OCI-LY1 (cell line): ENCODE measurements around the gene GFPT2.

ENCODE experiments used
- H2AFZ ChIP-seq: fragments of 200-600 bp; sonication (generic), shearing (Covaris generic); 2 replicates; pipeline ENCODE4 v1.6.0; 2014; ENCODE audit warnings: antibody characterized with exemption, mild to moderate bottlenecking, low read length
- H3F3A ChIP-seq: fragments of 200-600 bp; sonication (generic), shearing (Covaris generic); 2 replicates; pipeline ENCODE4 v1.6.0; 2014; ENCODE audit warnings: mild to moderate bottlenecking, antibody characterized with exemption, low read length, moderate library complexity; ENCODE audit not compliant: insufficient read depth
- H3K27ac ChIP-seq: fragments of 200-600 bp; sonication (generic); 2 replicates; pipeline ENCODE4 v1.5.1; 2014; ENCODE audit warnings: low read length, mixed run types, mild to moderate bottlenecking, low read depth; ENCODE audit not compliant: poor library complexity, severe bottlenecking
- H3K27me3 ChIP-seq: fragments of 200-600 bp; sonication (generic); 2 replicates; pipeline ENCODE4 v1.6.0; 2014; ENCODE audit warnings: antibody characterized with exemption, mild to moderate bottlenecking, low read length, moderate library complexity; ENCODE audit not compliant: insufficient read depth
- H3K36me3 ChIP-seq: fragments of 200-600 bp; sonication (generic); 2 replicates; pipeline ENCODE4 v1.6.1; 2014; ENCODE audit warnings: mild to moderate bottlenecking, antibody characterized with exemption, low read length, moderate library complexity, mixed read lengths; ENCODE audit not compliant: insufficient read depth
- H3K4me1 ChIP-seq: fragments of 200-600 bp; sonication (generic); 2 replicates; pipeline ENCODE4 v1.5.1; 2014; ENCODE audit warnings: mild to moderate bottlenecking, low read length, moderate library complexity; ENCODE audit not compliant: insufficient read depth, severe bottlenecking
- H3K4me2 ChIP-seq: fragments of 200-600 bp; sonication (generic), shearing (Covaris generic); 2 replicates; pipeline ENCODE4 v1.6.1; 2014; ENCODE audit warnings: low read length
- H3K4me3 ChIP-seq: fragments of 200-600 bp; sonication (generic); 2 replicates; pipeline ENCODE4 v1.5.1; 2014; ENCODE audit warnings: low read length, low read depth, mild to moderate bottlenecking, mixed read lengths; ENCODE audit not compliant: poor library complexity, severe bottlenecking
- H3K79me2 ChIP-seq: fragments of 200-600 bp; shearing (Covaris generic); 2 replicates; pipeline ENCODE4 v1.6.1; 2016; ENCODE audit warnings: mixed run types, low read length, mixed read lengths; ENCODE audit not compliant: insufficient read depth
- H3K9ac ChIP-seq: fragments of 200-600 bp; sonication (generic), shearing (Covaris generic); 2 replicates; pipeline ENCODE4 v1.6.1; 2014; ENCODE audit warnings: mild to moderate bottlenecking, low read length, mixed read lengths
- H3K9me2 ChIP-seq: fragments of 200-600 bp; sonication (generic), shearing (Covaris generic); 2 replicates; pipeline ENCODE4 v1.6.1; 2014; ENCODE audit warnings: low read depth, mild to moderate bottlenecking, low read length, mixed read lengths
- H3K9me3 ChIP-seq: fragments of 200-600 bp; shearing (Covaris generic); 2 replicates; pipeline ENCODE4 v1.6.1; 2014; ENCODE audit warnings: low read length, mixed read lengths
- H4K20me1 ChIP-seq: fragments of 200-600 bp; sonication (generic), shearing (Covaris generic); 2 replicates; pipeline ENCODE4 v1.6.0; 2016; ENCODE audit warnings: mild to moderate bottlenecking, low read length; ENCODE audit not compliant: insufficient read depth
- CTCF ChIP-seq: fragments of 200-600 bp; sonication (generic), shearing (Covaris generic); IDR thresholded peaks from 2 replicates; pipeline ENCODE4 v1.5.1; 2017; ENCODE audit warnings: mild to moderate bottlenecking, antibody characterized with exemption, low read length, moderate library complexity, mixed read lengths
- EZH2 ChIP-seq: fragments of 200-600 bp; sonication (generic), shearing (Covaris generic); IDR thresholded peaks from 2 replicates; pipeline ENCODE4 v1.8.0; 2017; ENCODE audit warnings: borderline replicate concordance, mixed run types, mild to moderate bottlenecking, antibody characterized with exemption, low read length, moderate library complexity, mixed read lengths

GFPT2 gene

GRCh38 chr5:180323160-180323559 is 30.0 kb downstream of the GFPT2 start:
- Histone ChIP-seq H3K9ac (no peak overlapping the region), H3K79me2 (no peaks in the 10 kb centered on the region), H3F3A (no peaks in the 10 kb centered on the region), H3K4me2 (no peak overlapping the region), H3K27ac (no peak overlapping the region), H4K20me1 (no peaks in the 10 kb centered on the region), H2AFZ (no peak overlapping the region), H3K4me3 (no peak overlapping the region), H3K9me2 (no peaks in the 10 kb centered on the region), H3K36me3 (no peaks in the 10 kb centered on the region), H3K9me3 (no peaks in the 10 kb centered on the region), H3K27me3 (no peaks in the 10 kb centered on the region), H3K4me1 (peaks cover under 1% of the 10 kb centered on the region)
- TF ChIP-seq EZH2 (no peak), CTCF (no peak)

- Histone ChIP-seq H2AFZ (no peak overlapping the region), H3K27ac (no peak overlapping the region), H3F3A (no peaks in the 10 kb centered on the region), H4K20me1 (no peaks in the 10 kb centered on the region), H3K27me3 (no peaks in the 10 kb centered on the region), H3K36me3 (no peaks in the 10 kb centered on the region), H3K79me2 (no peaks in the 10 kb centered on the region), H3K9me3 (no peaks in the 10 kb centered on the region), H3K4me3 (no peak overlapping the region), H3K4me1 (no peaks in the 10 kb centered on the region), H3K4me2 (no peak overlapping the region), H3K9ac (no peak overlapping the region), H3K9me2 (no peaks in the 10 kb centered on the region)
- TF ChIP-seq EZH2 (no peak), CTCF (no peak)
Observed at GRCh38 chr5:180318456-180319089, 34.6 kb downstream of the GFPT2 start.

GRCh38 chr5:180316586-180316985 is 36.5 kb downstream of the GFPT2 start:
- H3K9me2 ChIP-seq: no peaks in the 10 kb centered on the region
- no peaks in the 10 kb centered on the region for H3K4me1 ChIP-seq
- no peak overlapping the region for H3K4me3 ChIP-seq
- no peak overlapping the region for H2AFZ ChIP-seq
- TF ChIP-seq EZH2 (no peak), CTCF (no peak)
- H3F3A ChIP-seq: no peaks in the 10 kb centered on the region
- H3K4me2 ChIP-seq: no peak overlapping the region
- H3K79me2 ChIP-seq: no peaks in the 10 kb centered on the region
- H3K27ac ChIP-seq: no peak overlapping the region
- no peaks in the 10 kb centered on the region for H3K27me3 ChIP-seq
- no peak overlapping the region for H3K9ac ChIP-seq
- H4K20me1 ChIP-seq: no peaks in the 10 kb centered on the region
- H3K36me3 ChIP-seq: no peaks in the 10 kb centered on the region
- no peaks in the 10 kb centered on the region for H3K9me3 ChIP-seq
